GM12864 (cell line): ENCODE measurements around the gene DDX19B.
"Not testable (repeated sequence)": the region's sequence is repeated elsewhere in the genome, so short reads cannot be mapped to it uniquely, and the experiment has no call there.

Experiments used
- DNase-seq: peaks from one replicate; pipeline ENCODE4 v3.0.0-alpha.2; 2011; ENCODE audit warnings: low read depth
- H3K4me3 ChIP-seq: 2 replicates; pipeline ENCODE4 v1.5.1; 2011; ENCODE audit warnings: mild to moderate bottlenecking, low read depth, low read length, control low read depth
- CTCF ChIP-seq: IDR thresholded peaks from 2 replicates; pipeline ENCODE4 v1.5.1; 2011; ENCODE audit warnings: low read depth, mild to moderate bottlenecking, moderate library complexity, low read length, control low read depth, inconsistent platforms; ENCODE audit errors: missing control alignments

Gene DDX19B

DNA sequence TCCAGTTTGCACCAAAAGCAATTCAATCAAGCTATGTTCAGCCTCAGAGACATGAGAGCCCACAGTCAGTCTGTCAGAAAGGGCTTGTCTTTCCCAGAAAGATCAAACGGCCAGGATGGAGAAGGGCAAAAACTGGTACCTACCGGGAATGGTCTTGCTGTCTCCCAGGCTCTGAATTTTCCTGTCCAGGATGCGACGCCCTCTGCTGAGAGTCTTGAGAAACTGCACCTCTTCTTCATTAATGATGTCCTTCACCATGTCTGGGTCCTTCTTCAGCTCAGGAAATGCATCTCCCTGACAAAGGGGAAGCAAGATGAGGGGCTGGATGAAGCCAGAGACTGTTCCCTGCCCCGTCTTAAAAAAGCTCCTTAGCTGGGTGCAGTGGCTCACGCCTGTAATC lies 31.5 kb upstream of the DDX19B start:
- TF ChIP-seq CTCF = peak; percentile 78
- no peak overlapping the region for H3K4me3 ChIP-seq
- no peak for DNase-seq

DNA sequence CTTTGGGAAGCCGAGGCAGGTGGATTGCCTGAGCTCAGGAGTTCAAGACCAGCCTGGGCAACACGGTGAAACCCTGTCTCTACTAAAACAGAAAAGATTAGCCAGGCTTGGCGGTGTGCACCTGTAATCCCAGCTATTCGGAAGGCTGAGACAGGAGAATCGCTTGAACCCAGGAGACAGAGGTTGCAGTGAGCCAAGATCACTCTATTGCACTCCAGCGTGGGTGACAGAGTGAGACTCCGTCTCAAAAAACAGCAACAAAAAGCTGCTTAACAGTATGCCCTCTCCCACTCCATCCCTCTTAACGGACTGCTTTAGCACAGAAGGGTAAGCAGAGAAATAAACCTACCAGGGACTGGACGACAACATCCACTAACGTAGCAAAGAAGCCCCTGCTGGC lies 31.1 kb upstream of the DDX19B start:
- H3K4me3 ChIP-seq, DNase-seq: not testable (repeated sequence)

GRCh38 chr16:70269471-70269870 lies 29.5 kb upstream of the DDX19B start:
- TF ChIP-seq CTCF = no peak
- DNase-seq = no peak
- H3K4me3 ChIP-seq = no peak overlapping the region

- TF ChIP-seq CTCF = no peak
- DNase-seq = no peak
- H3K4me3 ChIP-seq = no peak overlapping the region
These were observed 28.8 kb upstream of the DDX19B start for GRCh38 chr16:70270176-70270575.

GRCh38 chr16:70271696-70272095 lies 27.3 kb upstream of the DDX19B start:
- no peak for DNase-seq
- no peak for TF ChIP-seq CTCF
- H3K4me3 ChIP-seq = no peak overlapping the region

- no peak for TF ChIP-seq CTCF
- no peak for DNase-seq
- H3K4me3 ChIP-seq = no peak overlapping the region
These were observed 22.6 kb upstream of the DDX19B start for GRCh38 chr16:70276392-70276791.

DNA sequence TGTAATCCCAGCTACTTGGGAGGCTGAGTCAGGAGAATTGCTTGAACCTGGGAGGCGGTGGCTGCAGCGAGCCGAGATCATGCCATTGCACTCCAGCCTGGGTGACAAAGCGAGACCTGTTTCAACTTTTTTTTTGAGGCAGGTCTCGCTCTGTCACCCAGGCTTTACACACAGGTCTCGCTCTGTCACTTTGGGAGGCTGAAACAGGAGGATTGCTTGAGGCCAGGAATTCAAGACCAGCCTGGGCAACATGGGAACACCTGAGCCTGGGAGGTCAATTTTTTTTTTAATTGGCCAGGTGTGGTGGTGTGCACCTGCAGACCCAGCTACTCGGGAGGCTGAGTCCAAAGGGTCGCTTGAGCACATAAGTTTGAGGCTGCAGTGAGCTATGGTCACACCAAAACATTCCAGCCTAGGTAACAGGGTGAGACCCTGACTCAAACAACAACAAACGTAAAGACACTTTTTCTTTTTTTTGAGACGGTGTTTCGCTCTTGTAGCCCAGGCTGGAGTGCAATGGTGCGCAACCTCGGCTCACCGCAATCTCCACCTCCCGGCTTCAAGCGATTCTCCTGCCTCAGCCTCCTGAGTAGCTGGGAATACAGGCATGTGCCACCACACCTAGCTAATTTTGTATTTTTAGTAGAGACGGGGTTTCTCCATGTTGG lies 11.5 kb upstream of the DDX19B start:
- H3K4me3 ChIP-seq = peak overlapping the region; percentile 64
- not testable (repeated sequence) for DNase-seq

DNA sequence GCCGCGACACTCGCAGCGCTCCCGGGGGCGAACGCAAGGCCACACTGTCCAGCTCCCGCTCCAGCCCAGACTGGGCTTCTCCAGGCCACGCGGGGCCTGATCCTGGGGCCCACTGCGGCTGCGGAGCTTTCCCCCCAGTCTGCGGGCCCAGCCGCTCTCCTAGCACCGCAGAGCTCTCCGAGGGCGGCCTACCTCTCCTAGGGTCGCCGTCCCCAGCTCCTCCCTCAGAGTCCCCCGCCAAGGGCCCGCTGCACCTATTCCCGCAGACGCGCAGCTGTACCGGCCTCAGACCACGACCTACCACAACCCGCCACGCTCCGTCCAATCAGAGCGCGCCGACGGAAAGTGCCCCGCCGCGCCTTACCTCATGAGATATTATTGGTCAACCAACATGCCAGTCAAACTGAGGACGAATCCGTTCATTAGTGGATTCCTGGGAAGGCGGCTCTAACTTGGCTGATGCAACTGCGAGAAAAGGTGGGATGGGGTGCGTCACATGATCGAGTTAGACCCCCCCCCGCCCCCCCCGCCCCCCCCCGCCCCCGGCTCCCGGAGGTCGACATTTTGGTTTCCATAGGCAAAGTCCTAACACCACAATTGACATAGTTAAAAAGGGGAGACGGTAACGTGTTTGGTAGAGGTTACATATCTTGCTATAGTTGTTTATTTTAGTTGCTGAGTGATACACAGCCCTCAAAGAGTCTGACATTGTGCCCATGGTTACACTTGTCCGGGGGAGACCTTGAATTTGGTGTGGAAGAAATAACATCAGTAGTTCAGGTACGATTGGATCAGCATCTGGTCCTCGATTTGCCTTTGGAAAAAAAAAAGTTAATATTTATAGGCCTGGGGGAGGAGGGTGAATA lies 9.5 kb upstream of the DDX19B start, which contains the start of gene AARS1:
Gene AARS1, minus strand, starts transcription at position 278 of the 866 bp plus-strand sequence. CDS start 6,743 bp downstream, outside the sequence.
- H3K4me3 ChIP-seq = peak within 1 kb of the TSS; percentile 64
- DNase-seq = peak; percentile 100
- TF ChIP-seq CTCF = no peak
